Neural progenitor cell (in vitro differentiated cells): Measurements from ENCODE around the gene DNAJB5. TPM values are rescaled to one million over a fixed set of nuclear protein-coding genes. Genes with fewer than 3 reads are reported as not detected.

Source experiments
- DNase-seq: peaks from one replicate; pipeline ENCODE4 v3.0.0-alpha.2; 2016; ENCODE audit warnings: low spot score
- H2AFZ ChIP-seq: fragments of 200-600 bp; sonication (generic); replicated peaks from 2 replicates; pipeline ENCODE4 v1.6.1; 2016; ENCODE audit warnings: antibody characterized with exemption
- H3F3A ChIP-seq: fragments of 200-600 bp; sonication (generic); 2 replicates; pipeline ENCODE4 v1.6.1; 2016; ENCODE audit warnings: antibody characterized with exemption, low read depth
- H3K27ac ChIP-seq: fragments of 200-600 bp; sonication (generic); 2 replicates; pipeline ENCODE4 v1.5.1; 2016; ENCODE audit warnings: mild to moderate bottlenecking
- H3K27me3 ChIP-seq: fragments of 200-600 bp; sonication (generic); 2 replicates; pipeline ENCODE4 v1.6.1; 2016; ENCODE audit warnings: mild to moderate bottlenecking, moderate library complexity
- H3K36me3 ChIP-seq: fragments of 200-600 bp; sonication (generic); 2 replicates; pipeline ENCODE4 v1.5.1; 2016
- H3K4me1 ChIP-seq: fragments of 200-600 bp; sonication (generic); 2 replicates; pipeline ENCODE4 v1.6.1; 2016; ENCODE audit warnings: mixed run types
- H3K4me2 ChIP-seq: fragments of 200-600 bp; sonication (generic); 2 replicates; pipeline ENCODE4 v1.6.1; 2016
- H3K4me3 ChIP-seq: fragments of 200-600 bp; sonication (generic); 2 replicates; pipeline ENCODE4 v1.5.1; 2016
- H3K79me2 ChIP-seq: fragments of 200-600 bp; sonication (generic); 2 replicates; pipeline ENCODE4 v1.6.1; 2016; ENCODE audit warnings: low read depth
- H3K9ac ChIP-seq: fragments of 200-600 bp; sonication (generic); 2 replicates; pipeline ENCODE4 v1.6.1; 2016
- H3K9me3 ChIP-seq: fragments of 200-600 bp; sonication (generic); 2 replicates; pipeline ENCODE4 v1.5.1; 2016; ENCODE audit warnings: low read depth
- H4K20me1 ChIP-seq: fragments of 200-600 bp; sonication (generic); 2 replicates; pipeline ENCODE4 v1.6.1; 2016; ENCODE audit warnings: low read depth
- H3K27ac Mint-ChIP-seq: 3 replicates; pipeline ENCODE4 v1.8.0; 2021; ENCODE audit warnings: mixed read lengths
- H3K27me3 Mint-ChIP-seq: 2 replicates; pipeline ENCODE4 v1.8.0; 2022; ENCODE audit warnings: low read depth, mild to moderate bottlenecking, inconsistent platforms, moderate library complexity, mixed read lengths; ENCODE audit not compliant: insufficient read depth
- H3K36me3 Mint-ChIP-seq: 3 replicates; pipeline ENCODE4 v1.8.0; 2021; ENCODE audit warnings: mixed read lengths
- H3K4me1 Mint-ChIP-seq: 3 replicates; pipeline ENCODE4 v1.8.0; 2021; ENCODE audit warnings: mixed read lengths
- H3K4me3 Mint-ChIP-seq: 3 replicates; pipeline ENCODE4 v1.8.0; 2021; ENCODE audit warnings: mild to moderate bottlenecking, moderate library complexity, mixed read lengths
- H3K9me3 Mint-ChIP-seq: 3 replicates; pipeline ENCODE4 v1.8.0; 2020; ENCODE audit warnings: mixed read lengths
- CTCF ChIP-seq: fragments of 200-600 bp; sonication (generic); IDR thresholded peaks from 2 replicates; pipeline ENCODE4 v1.5.1; 2017; ENCODE audit warnings: antibody characterized with exemption, mild to moderate bottlenecking
- EZH2 ChIP-seq: fragments of 200-600 bp; sonication (generic); IDR thresholded peaks from 2 replicates; pipeline ENCODE4 v1.6.1; 2017; ENCODE audit warnings: antibody characterized with exemption, mild to moderate bottlenecking, moderate library complexity
- EZH2phosphoT487 ChIP-seq: fragments of 200-600 bp; sonication (generic); IDR thresholded peaks from 2 replicates; pipeline ENCODE4 v1.6.1; 2017; ENCODE audit warnings: antibody characterized with exemption
- total RNA-seq: library from RNA; depleted of rRNA; stranded (reverse); fragments of >200 nt; gene quantifications from 2 replicates; pipeline ENCODE4 v1.2.3, GENCODE V29; 2015; ENCODE audit warnings: low replicate concordance

The DNAJB5 gene
- total RNA-seq, 1 donor from 2014 or later: 17.4 TPM

GRCh38 chr9:34987160-34987901 lies 2.2 kb upstream of the DNAJB5 start:
- peaks cover 20% of the 10 kb centered on the region for H3K4me1 ChIP-seq
- no peaks in the 10 kb centered on the region for H3K79me2 ChIP-seq
- TF ChIP-seq EZH2phosphoT487 (no peak), EZH2 (no peak)
- Mint-ChIP-seq H3K4me1 (peaks cover 75% of the 10 kb centered on the region), H3K27me3 (peaks cover 11% of the 10 kb centered on the region), H3K9me3 (no peaks in the 10 kb centered on the region), H3K36me3 (peaks cover 4% of the 10 kb centered on the region), H3K27ac (peak overlapping the region; percentile 75), H3K4me3 (peak overlapping the region; percentile 27)
- no peaks in the 10 kb centered on the region for H3K27me3 ChIP-seq
- H3K4me2 ChIP-seq: no peak overlapping the region
- H2AFZ ChIP-seq: no peak overlapping the region
- H3K9me3 ChIP-seq: no peaks in the 10 kb centered on the region
- H3K4me3 ChIP-seq: no peak overlapping the region
- H3F3A ChIP-seq: peaks cover 19% of the 10 kb centered on the region
- peaks cover 10% of the 10 kb centered on the region for H4K20me1 ChIP-seq
- H3K9ac ChIP-seq: no peak overlapping the region
- H3K36me3 ChIP-seq: no peaks in the 10 kb centered on the region
- no peak overlapping the region for H3K27ac ChIP-seq
- no peak for DNase-seq

DNA sequence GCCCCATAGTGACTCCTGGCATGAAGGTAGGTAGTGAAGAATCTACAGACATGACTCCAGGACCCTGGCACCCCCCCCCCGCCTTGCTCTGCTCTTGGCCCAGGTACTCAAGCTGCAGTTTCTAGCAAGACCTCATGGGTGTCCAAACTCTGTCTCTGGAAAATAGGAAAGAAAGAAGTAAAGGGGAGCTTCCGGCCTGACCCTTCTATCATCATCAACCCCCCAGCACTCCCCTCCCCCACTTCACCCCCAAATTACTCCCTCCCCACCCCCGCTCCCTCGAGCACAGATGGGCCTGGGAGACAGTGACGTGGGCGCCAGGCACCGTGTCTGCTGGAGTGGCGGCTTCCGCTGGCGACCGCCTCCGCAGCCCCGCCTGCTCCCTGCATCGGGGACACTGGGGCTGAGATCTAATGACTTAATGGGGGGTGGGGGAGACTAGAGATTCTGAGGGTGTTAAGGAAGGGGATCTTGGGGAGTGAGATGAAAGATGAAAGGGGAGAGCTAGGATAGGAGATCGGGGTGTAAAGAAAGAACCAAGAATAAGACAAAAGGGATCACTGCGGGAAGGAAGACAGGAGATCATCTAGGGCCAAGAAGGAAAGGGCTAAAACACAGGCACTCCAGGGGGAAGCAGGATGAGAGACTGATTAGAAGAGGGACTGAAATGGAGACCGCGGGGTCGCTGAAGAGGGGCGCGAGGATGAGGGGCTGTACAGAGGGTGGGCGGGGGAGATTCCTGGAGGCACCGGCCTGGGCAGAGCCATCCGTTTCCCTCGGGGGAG lies 1.1 kb upstream of the DNAJB5 start:
- peak overlapping the region; percentile 99 for H3K4me3 Mint-ChIP-seq
- no peak overlapping the region for H3K9ac ChIP-seq
- H3K4me2 ChIP-seq: peak overlapping the region; percentile 77
- H3K27me3 Mint-ChIP-seq: peaks cover 12% of the 10 kb centered on the region
- no peak overlapping the region for H3K27ac ChIP-seq
- H3K36me3 ChIP-seq: no peaks in the 10 kb centered on the region
- peaks cover 10% of the 10 kb centered on the region for H4K20me1 ChIP-seq
- peaks cover 72% of the 10 kb centered on the region for H3K4me1 Mint-ChIP-seq
- DNase-seq: peak; percentile 54
- peak overlapping the region; percentile 52 for H3K4me3 ChIP-seq
- TF ChIP-seq CTCF: peak; percentile 10
- TF ChIP-seq EZH2phosphoT487: no peak
- H3K36me3 Mint-ChIP-seq: peaks cover 4% of the 10 kb centered on the region
- H3K27me3 ChIP-seq: no peaks in the 10 kb centered on the region
- peak overlapping the region; percentile 62 for H3K27ac Mint-ChIP-seq
- H3K79me2 ChIP-seq: no peaks in the 10 kb centered on the region
- no peaks in the 10 kb centered on the region for H3K9me3 Mint-ChIP-seq
- H3K9me3 ChIP-seq: no peaks in the 10 kb centered on the region
- H2AFZ ChIP-seq: peak overlapping the region; percentile 59
- H3F3A ChIP-seq: peaks cover 21% of the 10 kb centered on the region
- peaks cover 20% of the 10 kb centered on the region for H3K4me1 ChIP-seq

DNA sequence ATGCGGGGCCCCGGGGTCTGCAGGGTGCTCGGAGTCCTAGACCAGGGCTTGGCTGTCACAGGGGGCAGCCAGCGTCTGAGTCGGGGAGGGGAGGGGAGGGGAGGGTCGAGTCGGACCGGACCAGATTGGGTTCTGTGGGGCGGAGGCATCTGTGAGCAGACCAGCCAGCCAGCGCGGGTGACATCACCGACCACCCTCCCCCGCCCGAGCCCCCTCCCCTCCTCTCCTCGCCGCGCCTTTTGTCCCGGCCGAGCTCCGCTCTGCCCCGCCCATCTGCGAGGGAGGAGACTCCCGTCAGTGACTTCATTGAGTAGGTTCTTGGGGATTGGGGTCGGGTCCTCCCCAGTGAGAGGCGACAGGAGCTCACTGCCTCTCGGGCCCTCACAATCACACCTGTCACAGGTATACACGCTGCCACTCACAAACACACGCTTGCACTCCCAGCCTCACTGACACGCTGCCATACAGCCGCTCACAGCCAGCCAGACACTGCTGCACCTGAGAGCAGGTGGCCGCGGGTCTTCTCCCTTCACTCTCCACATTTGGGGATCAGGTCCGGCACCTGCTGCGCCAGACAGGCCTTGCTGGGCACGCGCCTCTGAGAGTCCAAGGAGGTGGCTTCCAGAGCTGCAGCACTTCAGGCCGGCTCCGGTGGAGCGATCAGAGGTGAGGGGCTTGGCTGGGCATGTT lies 546 bp downstream of the DNAJB5 start:
- TF ChIP-seq EZH2phosphoT487 (no peak), EZH2 (no peak), CTCF (no peak)
- peak overlapping the region; percentile 63 for H3K9ac ChIP-seq
- no peaks in the 10 kb centered on the region for H3K9me3 ChIP-seq
- H3K79me2 ChIP-seq: no peaks in the 10 kb centered on the region
- no peaks in the 10 kb centered on the region for H3K27me3 ChIP-seq
- Mint-ChIP-seq H3K4me1 (peaks cover 64% of the 10 kb centered on the region), H3K9me3 (no peaks in the 10 kb centered on the region), H3K27me3 (peaks cover 7% of the 10 kb centered on the region), H3K4me3 (peak overlapping the region; percentile 92), H3K36me3 (peaks cover 7% of the 10 kb centered on the region), H3K27ac (peak overlapping the region; percentile 42)
- peaks cover 21% of the 10 kb centered on the region for H3F3A ChIP-seq
- peak overlapping the region; percentile 77 for H3K4me3 ChIP-seq
- DNase-seq: peak; percentile 95
- peaks cover 20% of the 10 kb centered on the region for H3K4me1 ChIP-seq
- H3K27ac ChIP-seq: peak overlapping the region; percentile 80
- H3K4me2 ChIP-seq: peak overlapping the region; percentile 89
- H2AFZ ChIP-seq: no peak overlapping the region
- H4K20me1 ChIP-seq: peaks cover under 1% of the 10 kb centered on the region
- no peaks in the 10 kb centered on the region for H3K36me3 ChIP-seq
